SIG-M5 treated with dmso at 0.1 percent for 504 hours (cell line): ENCODE measurements around the gene ADGRB3.
"Not testable (repeated sequence)": the region's sequence is repeated elsewhere in the genome, so short reads cannot be mapped to it uniquely, and the experiment has no call there.

ENCODE experiments used
- DNase-seq: peaks from one replicate; lab custom pipeline; 2025; ENCODE audit not compliant: unreplicated experiment; lab: John Stamatoyannopoulos, UW

ADGRB3 gene

DNA sequence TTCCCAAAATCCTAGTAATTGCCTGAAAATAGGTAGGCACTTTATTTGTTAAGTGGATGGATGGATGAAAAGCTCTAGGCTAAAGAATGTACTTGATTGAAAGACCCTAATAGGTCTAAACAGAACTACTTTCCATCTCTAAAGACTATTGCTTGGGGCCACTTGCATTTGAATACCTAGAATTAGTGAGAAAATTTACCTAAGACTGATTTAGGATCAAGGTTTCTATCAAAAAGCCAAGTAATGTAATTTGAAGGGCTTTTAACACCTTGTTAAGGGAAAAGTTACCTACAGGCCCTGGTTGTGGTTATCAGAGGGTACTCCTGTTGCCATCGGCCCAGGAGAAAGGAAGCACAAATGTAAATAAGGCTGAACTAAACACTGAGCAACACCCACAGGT lies 581.0 kb downstream of the ADGRB3 start:
- DNase-seq, result no peak

DNA sequence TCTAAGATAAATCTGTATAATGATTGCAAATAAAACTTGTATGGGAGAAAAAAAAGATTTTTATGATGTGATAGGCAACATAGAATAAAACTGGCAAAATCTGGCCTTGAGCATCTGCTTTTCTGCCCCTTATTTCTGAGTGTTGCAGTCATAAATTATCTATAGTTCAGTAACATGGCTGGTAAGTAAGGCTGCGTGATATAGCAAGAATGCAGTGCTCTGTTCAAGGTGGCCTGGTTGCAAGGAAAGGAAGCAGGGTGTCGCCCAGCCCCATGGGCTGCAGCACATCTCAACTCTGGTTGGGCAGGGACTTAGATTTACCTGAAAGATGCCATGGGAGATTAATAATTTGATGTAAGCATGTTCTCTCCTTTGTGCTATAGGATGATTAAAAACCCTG lies 582.3 kb downstream of the ADGRB3 start:
- no peak for DNase-seq

DNA sequence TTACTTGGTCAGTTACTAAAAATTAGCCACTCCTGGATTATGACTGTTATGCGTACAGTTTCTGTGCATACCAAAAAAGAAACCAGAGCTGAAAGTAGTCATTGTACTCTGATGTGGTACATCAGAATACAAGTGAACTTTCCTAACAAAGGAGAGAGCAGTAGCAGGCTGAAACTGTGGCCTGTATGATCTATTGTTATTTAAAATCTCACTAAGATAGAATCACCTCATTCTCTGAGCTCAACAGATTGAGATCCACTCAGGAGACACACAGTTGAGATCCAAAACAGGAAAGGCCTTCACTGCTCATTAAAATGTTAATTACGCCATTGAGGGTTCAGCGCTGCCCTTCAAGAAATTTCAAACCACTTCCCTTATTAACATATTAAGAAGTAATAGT lies 585.3 kb downstream of the ADGRB3 start:
- no peak for DNase-seq

DNA sequence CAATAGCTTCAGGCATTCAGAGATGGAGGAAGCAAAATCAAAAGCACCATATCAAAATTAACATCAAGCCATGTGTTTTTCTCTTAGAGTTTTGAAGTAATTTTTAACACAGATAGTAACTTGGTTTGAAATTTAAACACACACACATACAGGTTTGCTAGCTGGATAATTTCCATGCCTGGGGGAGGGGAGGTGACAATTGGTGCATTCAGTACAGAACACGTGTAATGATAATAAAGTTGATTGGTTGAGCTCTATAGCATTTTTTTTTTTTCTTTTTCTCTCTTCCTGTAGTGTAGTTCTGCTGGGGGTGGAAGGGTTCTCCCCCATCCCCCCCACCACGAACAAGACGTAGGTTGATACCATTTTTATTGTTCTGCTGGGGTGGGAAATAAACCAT lies 596.9 kb downstream of the ADGRB3 start:
- DNase-seq, result no peak

DNA sequence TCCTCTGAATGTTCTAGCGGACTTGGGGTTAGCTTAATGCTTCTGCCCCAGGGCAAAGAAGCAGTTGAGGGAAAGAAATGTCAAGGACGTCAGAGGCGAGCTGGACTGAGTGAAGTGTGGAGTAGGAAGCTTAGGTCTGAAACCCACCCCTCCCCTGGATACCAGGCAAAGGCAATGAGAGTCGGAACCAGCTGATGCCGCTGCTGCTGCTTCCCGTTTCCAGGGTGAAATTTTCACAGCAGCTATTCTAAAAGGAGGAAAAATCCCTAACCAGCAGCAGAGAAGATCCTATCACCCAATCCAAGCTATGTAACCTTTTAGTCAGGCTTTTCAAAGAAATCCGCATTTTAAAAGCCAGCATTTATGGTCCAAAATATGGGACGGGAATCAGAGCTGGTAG lies 597.4 kb downstream of the ADGRB3 start:
- DNase-seq, result no peak

DNA sequence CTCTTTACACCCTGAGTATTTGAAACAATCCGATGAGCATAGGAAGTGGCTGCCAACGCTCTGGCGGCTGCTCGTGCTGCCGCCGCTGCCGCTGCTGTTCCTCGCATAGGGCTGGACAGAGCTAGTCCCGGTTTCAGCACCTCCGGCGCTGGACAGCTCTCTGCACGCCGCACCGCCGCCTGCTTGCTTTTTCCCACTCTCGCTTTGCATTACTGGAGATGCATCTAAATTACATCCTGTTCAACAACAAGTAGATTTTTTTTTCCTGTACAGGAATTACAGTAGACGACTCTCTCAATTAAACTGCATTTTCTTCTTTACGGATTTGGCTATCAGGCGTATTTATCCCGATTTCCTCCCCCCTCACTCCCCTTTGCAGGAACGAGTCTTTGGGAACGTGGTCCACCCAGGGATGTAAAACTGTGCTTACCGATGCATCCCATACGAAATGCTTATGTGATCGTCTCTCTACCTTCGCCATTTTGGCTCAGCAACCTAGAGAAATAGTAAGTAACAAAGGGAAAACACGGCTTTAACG lies 597.9 kb downstream of the ADGRB3 start:
- peak; percentile 20 for DNase-seq

DNA sequence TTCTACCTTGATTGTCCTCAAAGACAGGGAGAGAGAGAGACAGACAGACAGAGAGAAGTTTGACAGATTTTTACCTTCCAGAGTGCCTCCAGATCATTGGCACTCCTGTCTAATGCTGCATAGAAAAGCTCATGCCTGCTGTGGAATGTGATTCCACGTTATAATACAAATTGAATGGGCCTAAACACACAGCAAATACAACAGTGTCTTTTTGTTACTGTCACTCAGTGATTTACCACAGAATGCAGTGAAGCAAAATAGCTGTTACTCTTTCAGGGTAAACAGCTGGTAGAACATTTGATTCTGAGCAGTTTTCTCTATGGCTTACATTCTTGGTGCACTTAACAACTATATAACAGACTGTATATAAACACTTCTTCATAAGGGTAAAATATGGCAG lies 603.0 kb downstream of the ADGRB3 start:
- no peak for DNase-seq

DNA sequence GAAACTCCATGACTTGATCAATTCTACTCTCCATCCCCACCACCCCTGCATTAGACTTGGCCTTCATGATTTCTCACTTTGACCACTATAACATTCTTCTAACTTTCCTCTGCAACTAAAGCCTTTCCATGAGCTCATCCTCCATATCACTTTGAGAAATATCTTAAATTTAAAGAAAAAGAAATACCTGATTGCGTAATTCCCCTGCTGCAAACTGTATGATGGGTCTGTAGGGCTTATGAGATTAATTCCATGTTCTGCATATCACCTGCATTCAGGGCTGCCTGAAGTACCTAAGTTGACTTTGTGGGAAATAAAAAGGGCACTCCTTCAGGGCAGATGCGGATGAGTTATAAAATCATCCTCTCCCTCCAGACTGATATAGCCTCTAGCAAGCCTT lies 611.9 kb downstream of the ADGRB3 start:
- no peak for DNase-seq

DNA sequence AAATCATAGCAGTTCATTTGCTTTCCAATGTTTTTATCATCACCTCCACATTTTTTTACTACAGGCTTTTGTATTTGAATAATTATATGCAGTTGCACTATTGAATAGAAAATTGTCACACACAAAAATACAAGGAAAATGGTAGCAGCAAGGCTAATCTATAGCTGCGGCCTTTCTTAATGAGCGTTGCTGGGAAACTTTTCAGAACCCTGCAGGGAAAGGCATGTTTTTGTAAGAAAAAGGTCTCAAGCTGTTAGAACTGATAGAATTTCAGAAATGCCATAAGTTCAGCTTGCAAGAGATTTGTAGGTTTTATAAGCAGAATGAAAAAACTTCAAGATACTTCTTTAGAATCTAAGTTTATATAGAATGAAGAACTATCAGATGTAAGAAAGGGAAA lies 625.9 kb downstream of the ADGRB3 start:
- DNase-seq, result no peak

DNA sequence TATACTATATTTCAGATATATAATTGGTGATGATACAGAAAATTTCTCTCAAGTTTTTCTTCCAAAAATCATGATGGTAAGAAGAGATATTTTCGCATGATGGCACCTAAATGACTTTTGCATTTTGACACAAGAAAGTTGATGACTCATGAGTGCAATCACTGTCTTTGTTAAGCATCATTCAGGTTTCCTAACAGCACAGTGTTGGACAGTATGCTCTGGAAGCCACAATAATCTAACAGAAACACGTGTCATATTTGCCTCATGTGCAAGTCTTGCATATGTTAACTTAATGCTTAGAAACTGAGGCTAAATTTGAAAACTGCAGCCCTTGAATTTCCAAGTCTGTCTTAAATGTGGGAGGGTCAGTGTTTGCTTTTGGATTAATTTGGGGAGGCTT lies 628.2 kb downstream of the ADGRB3 start:
- DNase-seq, result no peak

DNA sequence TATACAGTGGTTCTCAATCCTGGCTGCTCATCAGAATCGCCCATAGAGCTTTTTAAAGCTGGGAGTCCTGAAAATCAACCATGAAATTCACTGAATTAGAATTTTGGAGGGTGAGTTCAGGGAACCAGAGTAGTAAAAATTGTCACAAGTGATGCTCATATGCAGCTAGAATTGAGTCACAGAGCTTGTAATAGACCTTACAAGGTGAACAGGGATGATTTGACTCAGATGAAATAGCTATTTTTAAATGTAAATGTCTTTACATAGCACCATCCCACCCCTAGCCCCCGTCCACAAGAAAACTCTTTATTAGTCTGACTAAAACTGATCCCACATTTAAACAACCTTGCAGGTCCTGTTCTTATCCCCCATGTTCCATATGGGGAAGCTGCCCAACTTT lies 630.0 kb downstream of the ADGRB3 start:
- DNase-seq, result no peak

DNA sequence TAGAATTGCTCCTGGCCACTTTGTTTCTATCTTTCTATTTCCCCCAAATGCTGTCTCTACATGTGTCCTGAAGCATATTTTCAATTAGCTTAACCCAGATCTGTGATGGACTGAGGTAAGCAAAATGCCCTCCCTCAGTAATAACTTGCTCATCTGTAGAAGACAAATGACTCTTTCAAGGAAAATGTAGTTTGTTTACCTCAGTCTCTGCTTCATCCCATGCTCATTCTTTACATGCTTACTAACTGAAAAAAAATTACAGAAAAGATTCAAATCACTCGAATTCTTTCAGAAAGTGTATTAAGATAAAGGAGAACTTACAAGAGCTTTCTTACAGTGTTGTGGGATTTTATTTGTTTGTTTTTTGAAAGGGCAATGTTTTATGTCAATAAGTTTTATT lies 630.6 kb downstream of the ADGRB3 start:
- DNase-seq, result no peak

DNA sequence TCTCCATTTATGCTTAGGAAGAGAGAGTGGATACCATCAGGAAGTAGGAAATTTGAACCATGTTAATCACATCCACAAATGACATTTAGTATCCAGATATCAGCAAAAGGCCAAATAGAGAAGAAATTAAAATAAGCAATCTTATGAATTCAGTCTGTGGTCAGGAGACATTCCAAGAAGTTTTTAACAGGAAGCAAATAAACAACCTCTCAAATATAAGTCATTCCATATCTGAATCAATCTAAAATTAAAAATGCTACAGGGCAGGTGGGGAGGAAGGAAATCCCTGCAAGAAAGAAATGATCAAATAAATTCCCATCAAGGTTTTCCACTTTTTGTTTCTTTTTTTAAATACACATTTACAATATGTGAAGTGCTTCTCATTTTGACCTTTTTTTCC lies 641.1 kb downstream of the ADGRB3 start:
- no peak for DNase-seq

DNA sequence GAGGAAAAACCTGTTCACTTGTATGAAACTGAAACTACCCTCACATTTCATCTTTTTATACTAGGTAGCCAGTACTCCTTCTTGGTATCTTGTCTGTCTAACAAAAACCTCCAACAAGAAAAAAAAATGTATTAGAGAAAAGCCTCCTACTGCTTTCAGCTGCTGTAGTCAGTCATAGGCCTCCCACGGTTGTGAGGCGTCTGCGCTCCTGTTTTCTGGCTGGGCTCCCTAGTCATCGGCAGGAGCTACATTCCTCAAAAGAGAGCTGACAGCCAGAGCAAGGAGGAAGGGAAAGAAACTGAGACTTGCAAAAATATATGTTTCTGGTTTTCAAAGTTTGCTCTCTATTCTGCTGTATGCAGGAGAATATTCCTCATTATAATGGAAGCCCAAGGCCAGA lies 644.7 kb downstream of the ADGRB3 start:
- DNase-seq, result no peak

DNA sequence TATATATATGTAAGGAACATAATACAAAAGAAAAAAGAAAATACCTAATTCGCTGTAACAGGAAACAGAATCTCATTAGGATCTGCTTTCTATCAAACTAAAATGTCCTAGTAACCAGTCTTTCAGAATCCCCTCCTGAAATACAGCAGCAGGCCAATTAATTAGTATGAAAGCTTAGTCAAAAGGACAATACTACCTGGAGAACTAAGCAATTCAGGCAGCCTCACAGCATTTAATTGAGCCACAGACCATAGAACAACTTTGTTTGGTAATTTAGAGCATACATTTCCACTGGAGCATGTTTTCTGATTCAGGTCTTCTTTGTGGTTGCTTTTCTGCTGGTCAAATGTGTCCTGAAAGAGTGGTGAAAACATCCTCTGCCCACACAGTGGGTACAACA lies 645.8 kb downstream of the ADGRB3 start:
- DNase-seq, result no peak

DNA sequence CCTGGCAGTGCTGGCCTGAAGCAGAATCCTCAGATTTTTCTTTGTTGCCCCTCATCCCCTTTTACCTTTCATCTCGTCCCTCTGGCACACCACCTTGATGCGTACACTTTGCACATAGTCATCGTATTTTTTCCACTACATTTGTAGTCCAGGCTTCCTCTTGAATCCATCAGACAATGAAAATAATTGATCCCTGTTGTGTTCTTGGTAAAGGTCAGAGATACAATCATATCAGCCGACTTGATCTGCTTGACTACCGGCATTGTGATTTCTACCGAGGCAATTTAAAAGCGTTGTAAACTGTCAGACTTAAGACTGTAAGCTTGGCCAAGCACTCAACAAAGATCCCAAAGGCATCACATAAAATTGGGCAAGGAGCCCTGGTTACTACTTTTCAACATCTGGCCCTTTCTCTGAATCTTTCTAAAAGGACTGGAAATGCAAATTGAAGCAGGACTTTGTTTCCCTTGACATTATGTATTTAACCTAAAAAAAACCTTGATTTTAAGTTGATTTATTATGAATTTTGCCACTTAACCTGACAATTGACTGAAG lies 649.2 kb downstream of the ADGRB3 start:
- DNase-seq, result no peak

DNA sequence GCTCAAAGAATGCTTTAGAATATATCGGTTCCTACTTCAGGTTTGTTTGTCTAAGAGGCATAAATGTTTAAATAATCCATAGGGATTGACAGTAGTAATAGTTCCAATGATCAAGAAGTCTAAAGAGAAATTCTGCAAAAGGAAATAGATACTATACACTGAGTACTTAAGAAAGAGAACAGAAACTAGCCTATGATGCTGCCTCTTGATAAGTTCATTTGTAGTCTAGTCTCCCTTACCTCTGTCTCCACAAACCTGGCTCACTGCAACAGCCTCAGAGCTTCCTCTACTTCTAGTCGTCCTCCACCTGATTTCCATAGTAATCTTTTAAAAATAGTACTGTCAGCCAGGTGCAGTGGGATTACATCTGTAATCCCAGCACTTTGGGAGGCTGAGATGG lies 650.0 kb downstream of the ADGRB3 start:
- DNase-seq, result no peak

DNA sequence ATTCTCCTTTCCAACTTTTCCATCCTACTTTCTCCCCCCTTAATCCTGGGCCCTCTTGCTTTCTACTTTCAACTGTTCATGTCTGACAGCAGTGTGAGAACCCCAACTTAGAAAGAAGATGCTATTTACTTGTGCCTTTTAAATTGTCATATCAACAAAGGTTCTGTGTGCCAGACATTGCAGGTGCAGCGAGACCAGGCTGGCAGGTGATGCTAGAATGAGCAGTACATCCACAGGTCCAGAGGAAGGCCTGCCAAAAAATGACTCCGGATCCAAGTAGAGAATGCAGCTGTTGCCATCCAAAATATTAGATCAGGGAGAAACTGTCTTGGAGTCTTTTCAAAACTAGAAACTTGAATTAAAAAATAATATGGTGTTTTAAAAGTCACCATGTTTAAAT lies 651.2 kb downstream of the ADGRB3 start:
- DNase-seq, result no peak

DNA sequence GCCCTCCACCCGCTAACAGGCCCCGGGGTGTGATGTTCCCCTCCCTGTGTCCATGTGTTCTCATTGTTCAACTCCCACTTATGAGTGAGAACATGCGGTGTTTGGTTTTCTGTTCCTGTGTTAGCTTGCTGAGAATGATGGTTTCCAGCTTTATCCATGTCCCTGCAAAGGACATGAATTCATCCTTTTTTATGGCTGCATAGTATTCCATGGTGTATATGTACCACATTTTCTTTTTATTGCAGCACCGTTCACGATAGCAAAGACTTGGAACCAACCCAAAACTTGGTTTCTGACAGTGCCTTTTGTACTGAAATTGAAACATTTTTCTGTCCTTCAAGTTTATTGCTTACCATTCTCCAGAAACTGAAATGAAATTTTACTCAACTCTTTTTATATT lies 653.1 kb downstream of the ADGRB3 start:
- not testable (repeated sequence) for DNase-seq

DNA sequence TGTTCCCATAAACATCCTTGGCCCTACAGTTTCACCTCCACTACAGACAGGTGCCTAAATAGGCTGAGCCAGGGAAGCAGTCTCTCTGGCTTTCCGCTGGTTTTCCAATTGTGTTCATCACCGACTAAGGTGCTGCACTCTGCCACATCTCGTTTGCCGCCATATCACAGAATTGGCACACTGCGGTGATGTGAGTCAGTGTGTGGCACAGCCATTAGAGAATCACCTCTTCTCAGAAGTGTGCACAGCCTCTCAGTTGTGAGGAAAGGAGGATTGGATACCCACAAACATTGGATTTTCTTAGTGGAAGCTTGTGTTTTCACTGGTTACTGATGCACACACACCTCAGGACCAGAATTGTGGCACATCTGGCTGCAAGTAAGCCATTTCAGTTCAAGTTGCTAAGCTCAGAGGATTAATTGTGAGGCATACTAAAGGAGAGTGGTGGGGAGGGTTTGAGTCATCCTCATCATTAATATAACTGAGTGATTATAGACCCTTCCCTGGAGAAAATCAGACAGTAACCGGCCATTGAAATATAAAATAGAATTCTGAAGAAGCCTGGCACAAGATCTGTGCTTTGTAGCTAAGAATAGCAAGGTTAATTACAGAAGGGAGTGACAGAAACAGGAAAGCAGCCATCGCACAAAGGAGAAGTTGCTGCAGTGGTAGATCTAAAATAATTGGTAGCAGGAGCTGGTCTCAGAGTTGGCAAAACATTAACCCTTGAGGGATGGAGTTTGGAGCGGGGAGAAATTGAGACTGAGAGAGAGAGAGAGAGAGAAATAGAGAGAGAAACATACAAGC lies 654.8 kb downstream of the ADGRB3 start:
- no peak for DNase-seq

DNA sequence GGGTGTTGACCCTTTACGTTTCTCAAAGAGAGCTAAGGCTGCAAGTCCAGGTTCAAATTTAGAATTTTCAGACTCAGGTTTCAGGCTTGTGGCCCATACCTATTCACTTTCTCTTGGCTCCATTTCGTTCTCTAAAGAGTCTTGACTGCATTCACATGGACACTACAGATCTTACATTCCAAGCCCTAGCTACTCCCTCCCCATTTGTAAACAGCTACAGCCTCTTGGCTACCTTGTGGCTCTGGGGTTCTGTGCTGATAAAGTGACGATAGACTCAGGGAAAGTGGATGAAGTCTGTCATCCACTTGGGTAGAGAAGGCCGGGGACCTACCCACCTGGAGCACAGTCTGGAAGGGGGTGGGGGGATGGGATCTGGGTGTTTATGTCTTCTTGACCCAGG lies 658.4 kb downstream of the ADGRB3 start:
- no peak for DNase-seq

DNA sequence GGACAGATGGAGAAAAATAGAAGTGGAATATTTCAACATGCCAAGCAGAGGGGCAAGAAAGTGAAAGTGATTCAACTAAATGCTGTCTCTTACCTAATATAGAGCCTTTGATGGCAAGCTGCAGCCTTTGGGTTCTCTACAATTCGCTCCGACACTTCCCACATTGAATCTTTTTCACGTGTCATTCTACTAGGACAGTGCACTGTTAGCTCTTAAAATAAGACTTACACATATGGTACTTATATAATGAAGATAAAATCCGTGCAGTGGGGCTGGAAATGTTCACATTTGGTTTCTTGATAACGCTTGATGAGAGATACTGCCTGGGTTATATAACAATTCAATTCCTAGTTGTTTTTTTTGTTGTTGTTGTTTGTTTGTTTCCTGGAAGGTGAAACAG lies 659.3 kb downstream of the ADGRB3 start:
- DNase-seq, result no peak

DNA sequence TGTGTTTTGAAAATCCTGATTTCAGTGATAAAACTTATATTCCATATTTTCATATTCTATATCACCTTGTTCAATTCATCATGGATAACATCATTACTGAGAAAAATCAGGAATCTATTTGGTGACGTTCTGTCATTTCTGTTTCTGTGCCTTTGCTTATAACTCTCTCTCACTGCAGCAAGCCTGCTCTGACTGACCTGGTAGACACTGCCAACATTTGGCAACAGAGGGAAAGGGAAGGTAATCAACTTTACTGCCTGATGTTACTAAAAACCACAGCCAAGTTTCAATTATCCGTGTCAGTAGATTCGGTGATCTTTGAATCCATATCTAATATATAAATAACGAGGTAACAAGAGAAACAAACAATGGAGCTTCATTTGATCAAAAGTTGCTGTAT lies 659.8 kb downstream of the ADGRB3 start:
- DNase-seq, result no peak
